Fibroblast of the aortic adventitia (primary cell): Measurements from ENCODE around the gene AUP1. TPM values are rescaled to one million over a fixed set of nuclear protein-coding genes. Genes with fewer than 3 reads are reported as not detected.
A peak's percentile ranks its signal among the peaks of the same experiment; 100 is the strongest.

Source experiments
- DNase-seq: peaks from one replicate; pipeline ENCODE4 v3.0.0-alpha.2; 2010; ENCODE audit warnings: low read depth
- H3K4me3 ChIP-seq: 2 replicates; pipeline ENCODE4 v1.5.1; 2011; ENCODE audit warnings: low read depth, mild to moderate bottlenecking, control low read depth, low read length, moderate library complexity
- total RNA-seq: library from RNA; depleted of rRNA; stranded (reverse); fragments of >200 nt; gene quantifications from 2 replicates; pipeline ENCODE4 v1.2.3, GENCODE V29; 2012; ENCODE audit warnings: low replicate concordance
- TF ChIP-seq, protein P1 (sequence below): IDR thresholded peaks from 2 replicates; pipeline ENCODE4 v1.5.1; 2011; ENCODE audit warnings: mild to moderate bottlenecking, low read length, control low read depth, inconsistent platforms; ENCODE audit not compliant: insufficient read depth

Gene AUP1
- total RNA-seq, 1 donor: 88.0 TPM

DNA sequence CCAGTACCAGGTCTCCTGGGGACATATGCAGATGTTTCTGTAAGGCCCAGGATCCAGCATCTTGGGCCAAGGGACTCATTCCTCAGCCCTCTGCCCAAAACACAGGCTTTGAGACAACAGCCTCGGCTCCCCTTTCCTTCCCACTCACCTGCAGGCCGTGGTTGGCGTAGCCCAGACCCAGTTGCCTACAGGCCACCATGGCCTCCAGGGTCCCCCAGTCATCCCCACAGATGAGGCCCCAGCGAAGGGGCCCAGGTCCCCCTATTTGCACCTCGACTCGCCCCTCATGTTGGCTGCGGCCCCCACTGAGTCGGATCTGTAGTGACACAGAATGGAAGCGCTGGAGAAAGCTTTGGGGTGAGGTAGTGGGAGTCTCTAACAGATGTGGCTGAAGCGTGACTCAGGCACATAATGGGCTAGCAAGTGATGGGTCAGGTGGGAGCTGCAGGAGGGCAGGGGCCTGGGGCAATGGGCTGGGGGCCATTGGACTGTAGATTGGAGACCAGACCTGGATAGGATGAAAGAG, 6.0 kb upstream of the AUP1 start:
- TF ChIP-seq, protein P1, sequence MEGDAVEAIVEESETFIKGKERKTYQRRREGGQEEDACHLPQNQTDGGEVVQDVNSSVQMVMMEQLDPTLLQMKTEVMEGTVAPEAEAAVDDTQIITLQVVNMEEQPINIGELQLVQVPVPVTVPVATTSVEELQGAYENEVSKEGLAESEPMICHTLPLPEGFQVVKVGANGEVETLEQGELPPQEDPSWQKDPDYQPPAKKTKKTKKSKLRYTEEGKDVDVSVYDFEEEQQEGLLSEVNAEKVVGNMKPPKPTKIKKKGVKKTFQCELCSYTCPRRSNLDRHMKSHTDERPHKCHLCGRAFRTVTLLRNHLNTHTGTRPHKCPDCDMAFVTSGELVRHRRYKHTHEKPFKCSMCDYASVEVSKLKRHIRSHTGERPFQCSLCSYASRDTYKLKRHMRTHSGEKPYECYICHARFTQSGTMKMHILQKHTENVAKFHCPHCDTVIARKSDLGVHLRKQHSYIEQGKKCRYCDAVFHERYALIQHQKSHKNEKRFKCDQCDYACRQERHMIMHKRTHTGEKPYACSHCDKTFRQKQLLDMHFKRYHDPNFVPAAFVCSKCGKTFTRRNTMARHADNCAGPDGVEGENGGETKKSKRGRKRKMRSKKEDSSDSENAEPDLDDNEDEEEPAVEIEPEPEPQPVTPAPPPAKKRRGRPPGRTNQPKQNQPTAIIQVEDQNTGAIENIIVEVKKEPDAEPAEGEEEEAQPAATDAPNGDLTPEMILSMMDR: no peak
- no peak overlapping the region for H3K4me3 ChIP-seq
- no peak for DNase-seq

DNA sequence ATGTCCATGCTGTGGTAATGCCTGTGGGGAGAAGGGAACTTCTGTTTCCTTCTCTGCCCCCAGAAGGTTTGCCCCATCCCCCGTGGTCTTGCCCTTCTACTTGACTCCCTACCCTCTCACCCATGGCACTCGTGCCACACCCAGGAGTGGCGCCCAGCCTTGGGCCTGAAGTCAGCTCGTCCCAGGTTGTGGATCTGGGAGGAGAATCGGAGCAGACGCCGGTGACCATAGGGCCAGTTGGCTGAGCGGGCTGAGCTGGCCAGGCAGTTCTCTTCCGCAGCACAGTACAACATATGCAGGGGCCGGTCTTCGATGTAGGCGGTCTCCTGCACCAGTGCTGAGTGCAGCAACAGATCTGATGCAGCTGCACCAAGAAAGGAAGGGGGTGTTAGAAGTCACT, 4.9 kb upstream of the AUP1 start:
- DNase-seq: no peak
- TF ChIP-seq, protein P1: no peak
- H3K4me3 ChIP-seq: no peak overlapping the region

- TF ChIP-seq, protein P1: no peak
- H3K4me3 ChIP-seq: no peak overlapping the region
- no peak for DNase-seq
These were observed 4.0 kb upstream of the AUP1 start for GRCh38 chr2:74533464-74533863.

- H3K4me3 ChIP-seq: no peak overlapping the region
- DNase-seq: peak; percentile 72
- TF ChIP-seq, protein P1: peak; percentile 14
These were observed 2.7 kb upstream of the AUP1 start for GRCh38 chr2:74532222-74532621.

- TF ChIP-seq, protein P1: no peak
- DNase-seq: no peak
- peak overlapping the region; percentile 17 for H3K4me3 ChIP-seq
These were observed 2.2 kb upstream of the AUP1 start for GRCh38 chr2:74531666-74532065.

GRCh38 chr2:74530239-74531187, 1.0 kb upstream of the AUP1 start:
- DNase-seq: peak; percentile 31
- TF ChIP-seq, protein P1: no peak
- peak overlapping the region; percentile 99 for H3K4me3 ChIP-seq
